Stimulated activated CD4-positive, alpha-beta T cell treated with anti-CD3 and anti-CD28 coated beads, Interleukin-15, amount 100 ng/mL, for 1 hour (primary cell): ENCODE results near the gene LLGL1.
A peak's percentile ranks its signal among the peaks of the same experiment; 100 is the strongest.
"Not testable (repeated sequence)": the region's sequence is repeated elsewhere in the genome, so short reads cannot be mapped to it uniquely, and the experiment has no call there.

Experiments
- DNase-seq, 2 donors: peaks; one replicate each; pipeline ENCODE4 v3.0.0-alpha.2; 2020; ENCODE audit warnings: low read depth in 1 of 2, low spot score in 1 of 2

LLGL1 gene

GRCh38 chr17:18191967-18192366 lies 33.5 kb upstream of the LLGL1 start:
- no peak for DNase-seq

GRCh38 chr17:18194394-18194793 lies 31.0 kb upstream of the LLGL1 start:
- no peak for DNase-seq

- DNase-seq = no peak
These were observed 30.6 kb upstream of the LLGL1 start for GRCh38 chr17:18194804-18195203.

- no peak for DNase-seq
These were observed 30.2 kb upstream of the LLGL1 start for GRCh38 chr17:18195246-18195645.

GRCh38 chr17:18197535-18198194 lies 27.8 kb upstream of the LLGL1 start:
- DNase-seq = no peak

- DNase-seq = no peak
These were observed 26.9 kb upstream of the LLGL1 start for GRCh38 chr17:18198530-18198929.

GRCh38 chr17:18201108-18201507 lies 24.3 kb upstream of the LLGL1 start:
- DNase-seq = no peak

- DNase-seq = no peak
These were observed 22.1 kb upstream of the LLGL1 start for GRCh38 chr17:18203308-18203707.

GRCh38 chr17:18205861-18206260 lies 19.6 kb upstream of the LLGL1 start:
- no peak for DNase-seq

GRCh38 chr17:18206962-18207361 lies 18.5 kb upstream of the LLGL1 start:
- DNase-seq = no peak

GRCh38 chr17:18208092-18208491 lies 17.3 kb upstream of the LLGL1 start:
- DNase-seq = no peak

- no peak for DNase-seq
These were observed 11.7 kb upstream of the LLGL1 start for GRCh38 chr17:18213666-18214270.

GRCh38 chr17:18216906-18217305 lies 8.5 kb upstream of the LLGL1 start:
- DNase-seq = not testable (repeated sequence)

- DNase-seq = peak; percentile 49 to 57
These were observed 7.9 kb upstream of the LLGL1 start for GRCh38 chr17:18217412-18218015.

- no peak for DNase-seq
These were observed 6.5 kb upstream of the LLGL1 start for GRCh38 chr17:18218756-18219415.

GRCh38 chr17:18224053-18224386 lies 1.4 kb upstream of the LLGL1 start:
- no peak for DNase-seq

GRCh38 chr17:18224387-18225120 lies 881 bp upstream of the LLGL1 start:
- DNase-seq = no peak

- no peak for DNase-seq
These were observed 328 bp downstream of the LLGL1 start for GRCh38 chr17:18225642-18226283.

GRCh38 chr17:18226284-18226945 lies 980 bp downstream of the LLGL1 start:
- no peak for DNase-seq

- no peak for DNase-seq
These were observed 2.2 kb downstream of the LLGL1 start for GRCh38 chr17:18227635-18228034.
